Activated CD8-positive, alpha-beta memory T cell treated with anti-CD3 and anti-CD28 coated beads, Interleukin-2, amount 50 U/mL, for 48 hours (primary cell): ENCODE data around the gene PHACTR1.
A peak's percentile ranks its signal among the peaks of the same experiment; 100 is the strongest.

Experiments used
- DNase-seq: peaks from one replicate; pipeline ENCODE4 v3.0.0-alpha.2; 2020

Gene PHACTR1

GRCh38 chr6:13274707-13275434, 558.3 kb downstream of the PHACTR1 start:
- DNase-seq = no peak

GRCh38 chr6:13275435-13275989, 558.9 kb downstream of the PHACTR1 start:
- no peak for DNase-seq

- DNase-seq = no peak
Measured at GRCh38 chr6:13277231-13277630, 560.7 kb downstream of the PHACTR1 start.

- no peak for DNase-seq
Measured at GRCh38 chr6:13278164-13278563, 561.6 kb downstream of the PHACTR1 start.

GRCh38 chr6:13278991-13279390, 562.4 kb downstream of the PHACTR1 start:
- DNase-seq = no peak

GRCh38 chr6:13280254-13280653, 563.7 kb downstream of the PHACTR1 start:
- DNase-seq = no peak

- DNase-seq = no peak
Measured at GRCh38 chr6:13281686-13282085, 565.1 kb downstream of the PHACTR1 start.

- no peak for DNase-seq
Measured at GRCh38 chr6:13282393-13283069, 566.0 kb downstream of the PHACTR1 start.

GRCh38 chr6:13283331-13283730, 566.8 kb downstream of the PHACTR1 start:
- no peak for DNase-seq

- DNase-seq = no peak
Measured at GRCh38 chr6:13284646-13285045, 568.1 kb downstream of the PHACTR1 start.

GRCh38 chr6:13285705-13286104, 569.1 kb downstream of the PHACTR1 start:
- no peak for DNase-seq

GRCh38 chr6:13286181-13286580, 569.6 kb downstream of the PHACTR1 start:
- no peak for DNase-seq

GRCh38 chr6:13287104-13287503, 570.5 kb downstream of the PHACTR1 start:
- DNase-seq = no peak

GRCh38 chr6:13288481-13288880, 571.9 kb downstream of the PHACTR1 start:
- DNase-seq = no peak

- no peak for DNase-seq
Measured at GRCh38 chr6:13288969-13289391, 572.4 kb downstream of the PHACTR1 start.

- no peak for DNase-seq
Measured at GRCh38 chr6:13289789-13290318, 573.3 kb downstream of the PHACTR1 start.

GRCh38 chr6:13290335-13290734, 573.8 kb downstream of the PHACTR1 start:
- no peak for DNase-seq

GRCh38 chr6:13292774-13293173, 576.2 kb downstream of the PHACTR1 start:
- DNase-seq = peak; percentile 13

- DNase-seq = peak; percentile 1
Measured at GRCh38 chr6:13294499-13295069, 578.0 kb downstream of the PHACTR1 start.

- no peak for DNase-seq
Measured at GRCh38 chr6:13295576-13295975, 579.0 kb downstream of the PHACTR1 start.

GRCh38 chr6:13296536-13296997, 580.0 kb downstream of the PHACTR1 start:
- no peak for DNase-seq

- DNase-seq = no peak
Measured at GRCh38 chr6:13297391-13297790, 580.8 kb downstream of the PHACTR1 start.

- no peak for DNase-seq
Measured at GRCh38 chr6:13298446-13298845, 581.9 kb downstream of the PHACTR1 start.
